ENCODE data around the gene ARX.

Gene ARX

DNA sequence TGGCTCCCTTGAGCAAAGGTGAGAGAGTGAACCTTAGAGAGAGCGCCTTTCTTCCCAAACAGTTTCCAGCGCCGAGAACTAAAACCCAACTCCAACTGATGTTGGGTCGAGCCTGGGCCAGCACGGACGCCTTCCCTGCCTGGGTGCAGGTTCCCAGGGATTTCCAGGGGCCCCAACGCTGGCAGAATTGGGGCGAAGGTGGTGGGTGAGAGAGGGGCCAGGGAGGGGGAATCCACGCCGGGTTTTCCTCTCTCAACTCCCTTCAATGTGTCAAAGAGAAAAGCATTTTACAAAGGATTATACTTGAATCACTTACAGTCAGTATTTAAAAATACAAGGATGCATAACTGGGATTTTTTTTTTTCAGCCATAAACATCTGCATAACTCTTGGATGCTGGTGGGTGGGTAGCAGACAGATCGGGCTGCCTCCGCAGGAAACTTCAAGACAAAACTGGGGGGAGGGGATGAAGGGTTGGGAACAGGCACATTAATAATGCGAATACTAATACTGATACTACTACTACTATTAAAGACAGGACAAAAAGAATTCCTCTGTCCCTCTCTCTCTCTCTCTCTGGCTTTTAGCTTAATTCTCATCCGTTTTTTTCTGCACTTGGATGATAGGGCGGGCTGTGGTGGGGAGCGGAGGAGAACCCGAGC lies 1.3 kb upstream of the ARX start:
- DNase-seq (ENCODE audit: low read depth in 2 of 3, low spot score in 2 of 3), result no peak

- DNase-seq (ENCODE audit: low read depth in 2 of 3, low spot score in 2 of 3), result no peak
These were observed 551 bp upstream of the ARX start for GRCh38 chrX:25016361-25016671.

GRCh38 chrX:25014366-25014838 lies 1.4 kb downstream of the ARX start:
- DNase-seq (ENCODE audit: low read depth in 2 of 3, low spot score in 2 of 3), result no peak

DNA sequence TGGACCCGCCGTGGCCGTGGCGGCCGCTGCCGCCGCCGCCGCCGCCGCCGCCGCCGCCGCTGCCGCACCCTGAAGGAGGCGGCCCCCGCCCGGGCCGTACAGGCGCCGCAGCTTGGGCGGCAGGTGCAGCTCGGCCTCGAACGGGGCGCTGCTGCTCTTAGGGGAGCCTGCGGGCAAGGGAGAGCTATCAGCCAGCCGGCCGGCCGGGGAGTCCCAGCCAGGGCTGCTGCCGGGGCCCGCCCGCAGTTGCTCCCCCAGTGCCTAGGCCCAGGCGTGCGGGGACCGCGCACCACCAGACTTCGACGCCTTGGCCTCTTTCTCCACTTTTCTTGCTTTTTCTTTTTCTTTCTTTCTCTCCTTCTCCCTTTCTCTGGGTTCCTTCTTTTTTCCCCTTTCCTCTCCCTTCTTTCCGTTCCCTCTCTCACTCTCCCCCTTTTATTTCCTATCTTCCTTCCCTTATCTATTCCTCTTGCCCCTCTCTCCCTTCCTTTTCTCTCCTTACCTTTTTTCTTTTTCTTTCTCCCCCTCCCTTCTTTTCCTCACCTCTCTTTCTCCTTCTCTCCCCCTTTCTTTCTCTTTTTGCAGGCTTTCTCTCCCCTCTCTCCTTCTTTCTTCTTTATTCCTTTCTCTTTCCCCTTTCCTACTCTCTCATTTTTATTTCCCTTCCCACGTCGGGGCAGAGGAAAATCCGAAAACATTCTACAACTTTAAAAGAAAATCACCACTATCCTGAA lies 2.0 kb downstream of the ARX start:
- no peak for DNase-seq (ENCODE audit: low read depth in 2 of 3, low spot score in 2 of 3)

GRCh38 chrX:25012793-25013631 lies 2.8 kb downstream of the ARX start:
- no peak for DNase-seq (ENCODE audit: low read depth in 2 of 3, low spot score in 2 of 3)

DNA sequence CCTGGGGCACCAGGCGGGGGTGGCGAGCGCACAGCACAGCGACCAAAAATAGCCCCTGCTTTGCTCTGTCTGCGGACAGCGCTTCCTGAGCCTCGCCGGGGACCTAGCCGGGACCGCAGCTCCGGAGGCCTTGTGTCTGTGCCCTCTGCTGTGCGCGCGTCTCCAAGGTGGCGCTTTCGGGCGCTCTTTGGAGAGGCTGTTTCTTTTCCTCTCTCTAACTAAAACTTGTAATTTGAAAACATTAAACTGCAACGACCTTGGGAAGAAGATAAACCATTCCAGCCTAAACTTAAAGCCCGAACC lies 3.4 kb downstream of the ARX start:
- no peak for DNase-seq (ENCODE audit: low read depth in 2 of 3, low spot score in 2 of 3)

DNA sequence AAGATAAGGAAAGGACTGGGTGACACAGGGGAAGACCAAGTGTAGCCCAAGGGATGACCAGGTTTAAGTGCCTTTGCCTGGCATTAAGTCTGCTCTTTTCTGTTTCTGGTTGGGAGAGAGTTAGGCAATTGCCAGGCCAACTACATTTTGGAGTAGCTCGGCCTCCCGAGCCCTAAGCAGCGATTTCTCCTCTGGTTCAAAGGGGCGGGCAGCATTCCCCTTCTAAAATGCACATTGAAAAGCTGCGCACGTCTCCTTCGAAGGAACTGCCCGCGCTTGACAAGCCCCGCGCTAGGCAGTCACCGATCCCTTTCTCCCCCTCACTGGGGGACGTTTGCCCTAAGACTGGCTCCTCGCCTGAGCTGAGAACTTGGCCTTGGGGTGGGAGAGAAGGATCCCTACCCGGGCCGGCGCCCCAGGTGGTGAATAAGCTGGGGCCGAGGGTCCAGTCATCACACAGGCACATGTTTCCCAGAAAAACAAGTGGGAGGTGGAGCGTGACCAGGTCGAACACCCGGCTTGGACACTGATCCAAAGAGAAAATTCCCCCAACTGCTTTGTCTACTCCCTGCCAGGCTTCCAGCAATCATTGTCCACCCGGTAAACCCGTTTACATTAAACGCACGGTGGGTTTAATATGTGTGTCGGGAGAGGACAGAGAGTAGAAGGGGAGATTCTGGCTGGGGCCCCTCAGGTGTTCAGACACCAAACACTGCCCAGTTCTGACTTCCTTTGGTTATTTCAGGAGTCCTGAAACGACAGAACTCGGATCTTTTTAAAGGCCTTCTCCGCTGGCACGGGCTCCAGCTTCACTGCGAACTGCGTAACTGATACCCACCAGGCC lies 4.0 kb downstream of the ARX start:
- no peak for DNase-seq (ENCODE audit: low read depth in 2 of 3, low spot score in 2 of 3)

DNA sequence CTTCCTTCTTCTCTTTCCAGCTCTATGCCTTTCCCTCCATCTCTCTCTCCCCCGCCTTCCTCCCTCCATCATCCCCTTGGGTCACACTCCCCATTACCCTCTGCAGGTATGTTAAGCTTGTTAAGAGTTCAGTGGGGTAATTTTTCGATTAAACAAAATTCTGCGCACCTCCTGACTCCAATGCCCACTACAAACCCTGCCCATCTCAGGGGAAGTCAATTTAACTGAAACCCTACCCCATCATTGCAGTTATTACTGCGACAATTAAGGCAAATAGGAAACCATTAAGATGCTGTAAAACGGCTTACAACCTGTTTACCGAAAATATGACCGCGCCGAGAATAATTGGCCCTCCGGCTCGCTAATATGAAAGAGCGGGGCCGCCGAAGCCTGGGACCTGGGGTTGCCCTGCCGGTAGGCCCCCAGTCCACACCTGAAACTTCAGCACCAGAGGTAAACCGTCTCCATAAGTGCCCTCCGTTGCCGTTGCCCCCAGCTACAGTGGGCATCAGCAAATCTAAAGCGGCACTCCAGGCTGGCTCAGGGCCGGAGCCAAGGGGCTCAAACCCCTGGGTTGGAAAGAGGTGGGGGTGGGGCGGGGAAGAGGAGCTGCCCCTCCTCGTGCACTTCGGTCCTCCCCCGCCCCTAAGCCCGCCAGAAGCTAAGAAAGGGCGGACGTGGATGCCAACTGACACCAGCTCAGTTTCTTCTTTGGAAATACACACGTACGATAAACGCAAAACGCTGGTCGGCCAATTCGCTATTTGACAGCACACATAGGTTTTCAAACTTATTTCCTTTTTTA lies 4.8 kb downstream of the ARX start:
- DNase-seq (ENCODE audit: low read depth in 2 of 3, low spot score in 2 of 3), result no peak

DNA sequence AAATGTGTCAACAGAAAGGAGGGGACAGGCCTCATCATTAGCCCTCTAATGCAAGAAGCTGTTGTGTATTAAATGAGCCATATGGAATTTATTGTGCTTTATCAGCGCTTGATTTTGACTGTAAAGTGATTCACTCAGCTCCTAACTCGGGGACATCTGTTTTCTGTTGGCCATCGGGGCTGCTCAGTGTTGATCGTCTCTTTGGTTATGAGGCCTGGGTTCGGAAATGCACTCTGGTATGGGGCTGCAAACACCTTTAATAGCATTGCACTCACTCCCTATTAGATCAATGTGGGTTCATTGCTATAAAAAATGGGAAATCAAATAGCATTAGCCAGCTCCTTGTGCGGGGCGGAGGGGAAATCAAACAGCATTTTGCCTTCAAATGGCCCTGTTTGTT lies 6.4 kb downstream of the ARX start:
- no peak for DNase-seq (ENCODE audit: low read depth in 2 of 3, low spot score in 2 of 3)

- DNase-seq (ENCODE audit: low read depth in 2 of 3, low spot score in 2 of 3), result no peak
These were observed 8.4 kb downstream of the ARX start for GRCh38 chrX:25007059-25008053.

DNA sequence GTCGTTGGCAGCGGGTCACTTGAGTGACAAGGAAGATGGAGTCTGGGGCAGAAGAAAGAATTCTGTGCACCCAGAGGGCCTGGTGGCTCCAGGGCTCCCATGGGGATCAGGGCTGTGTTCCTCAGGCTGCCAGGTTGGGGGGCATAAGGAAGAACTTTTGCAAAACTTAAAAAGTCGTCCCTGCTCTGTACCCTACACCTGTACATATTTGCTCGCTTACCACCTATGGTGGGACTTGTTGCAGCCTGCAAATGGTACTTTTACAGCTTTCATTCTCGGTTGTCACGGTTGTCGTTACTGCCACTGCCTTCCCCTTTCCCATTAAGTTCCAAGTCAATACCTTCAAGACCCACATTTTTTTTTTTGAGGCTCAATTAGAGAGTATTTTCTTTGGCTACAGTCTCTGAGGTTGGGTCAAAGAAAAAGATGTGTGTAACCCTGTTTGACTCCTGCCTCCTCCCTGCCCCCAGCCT lies 9.1 kb downstream of the ARX start:
- DNase-seq (ENCODE audit: low read depth in 2 of 3, low spot score in 2 of 3), result no peak

GRCh38 chrX:25005382-25006185 lies 10.2 kb downstream of the ARX start:
- DNase-seq (ENCODE audit: low read depth in 2 of 3, low spot score in 2 of 3), result no peak

DNA sequence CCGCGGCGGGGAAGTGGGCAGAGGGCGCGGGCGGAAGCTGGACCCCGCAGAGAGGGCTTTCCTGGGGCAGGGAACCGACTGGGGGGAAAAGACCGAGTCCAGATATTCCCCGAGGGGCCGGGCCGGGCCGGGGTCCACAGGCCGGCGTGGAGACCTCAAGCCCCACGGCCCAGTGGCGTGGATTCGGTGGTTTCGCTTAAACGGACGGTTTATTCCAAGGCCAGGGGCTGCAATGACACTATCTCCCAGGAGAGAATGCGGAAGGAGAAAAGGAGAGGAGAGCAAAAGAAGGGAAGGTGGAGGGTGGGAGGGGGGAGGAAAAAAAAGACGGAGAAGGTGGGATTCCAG lies 10.8 kb downstream of the ARX start:
- DNase-seq (ENCODE audit: low read depth in 2 of 3, low spot score in 2 of 3), result no peak

- no peak for DNase-seq (ENCODE audit: low read depth in 2 of 3, low spot score in 2 of 3)
These were observed 11.2 kb downstream of the ARX start for GRCh38 chrX:25004485-25005032.

- DNase-seq (ENCODE audit: low read depth in 2 of 3, low spot score in 2 of 3), result no peak
These were observed 11.7 kb downstream of the ARX start for GRCh38 chrX:25004040-25004439.

DNA sequence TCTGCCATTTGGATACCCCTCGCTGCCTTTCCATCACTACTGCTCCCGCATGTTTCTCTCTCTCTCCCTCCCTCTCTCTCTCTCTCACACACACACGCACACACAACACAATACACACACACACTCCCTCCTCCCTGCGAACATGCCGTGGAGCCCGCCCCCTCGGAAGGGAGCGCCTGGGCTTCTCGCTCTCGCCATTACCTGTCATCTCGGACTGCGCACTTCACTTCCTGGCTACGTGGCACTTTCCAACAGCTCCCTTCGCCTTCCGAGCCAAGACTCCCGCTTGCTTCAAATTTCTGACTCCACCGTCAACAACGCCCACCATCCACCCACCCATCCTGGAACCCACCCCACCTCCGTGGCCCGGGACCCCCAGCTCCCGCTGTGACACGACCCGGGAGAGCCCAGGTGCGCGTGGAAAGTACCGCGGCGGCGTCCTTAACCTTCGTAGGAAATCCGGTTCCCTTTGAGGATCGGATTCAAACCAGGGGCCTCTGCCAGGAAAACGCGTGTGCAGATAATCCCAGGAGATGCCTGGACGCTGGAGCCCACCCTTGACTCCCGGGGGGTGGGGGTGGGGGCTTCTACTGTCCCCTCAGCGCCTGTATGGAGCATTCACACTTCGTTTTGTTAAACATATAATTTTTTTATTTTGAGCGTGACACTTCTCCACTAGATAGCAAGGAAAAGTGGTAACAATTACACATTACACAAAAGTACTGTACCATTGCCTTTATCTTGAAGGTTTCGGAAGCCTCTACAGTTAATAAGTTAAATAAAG lies 12.5 kb downstream of the ARX start:
- no peak for DNase-seq (ENCODE audit: low read depth in 2 of 3, low spot score in 2 of 3)

DNA sequence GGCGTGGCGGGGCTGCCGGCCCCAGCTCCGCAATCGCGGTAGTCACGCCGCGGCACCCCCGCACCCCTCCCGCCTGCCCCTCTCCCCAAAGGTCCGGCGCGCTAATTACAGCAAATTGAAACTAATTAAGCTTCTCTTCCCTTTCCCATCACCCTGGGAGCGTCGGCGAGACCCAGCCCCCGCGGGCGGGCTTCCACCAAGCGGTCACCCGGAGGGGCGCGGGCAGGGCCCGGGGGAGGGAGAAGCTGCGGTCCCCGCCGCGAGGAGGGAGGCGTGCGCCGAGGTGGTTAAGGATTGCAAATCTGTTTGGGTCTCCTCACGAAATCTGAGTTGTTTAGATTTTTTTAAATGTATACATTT lies 13.1 kb downstream of the ARX start:
- no peak for DNase-seq (ENCODE audit: low read depth in 2 of 3, low spot score in 2 of 3)

Measured in activated CD8-positive, alpha-beta memory T cell treated with anti-CD3 and anti-CD28 coated beads for 48 hours (primary cell).